Mucosa of gallbladder (tissue), 1 donor: ENCODE measurements around the gene C5orf24. TPM values are rescaled to one million over a fixed set of nuclear protein-coding genes. Genes with fewer than 3 reads are reported as not detected.
"Not testable (repeated sequence)": the region's sequence is repeated elsewhere in the genome, so short reads cannot be mapped to it uniquely, and the experiment has no call there.

ENCODE experiments used
- DNase-seq: peaks from one replicate; pipeline ENCODE4 v3.0.0-alpha.2; 2020; ENCODE audit warnings: low spot score
- total RNA-seq: library from RNA; stranded (reverse); gene quantifications from one replicate; pipeline ENCODE4 v1.2.1, GENCODE V29; 2021
- donor health status: DM: no; HTN: no; CAD: no.

The C5orf24 gene
- total RNA-seq, 1 donor from 2014 or later: 45.1 TPM

GRCh38 chr5:134857401-134857800 is 11.6 kb downstream of the C5orf24 start:
- no peak for DNase-seq

DNA sequence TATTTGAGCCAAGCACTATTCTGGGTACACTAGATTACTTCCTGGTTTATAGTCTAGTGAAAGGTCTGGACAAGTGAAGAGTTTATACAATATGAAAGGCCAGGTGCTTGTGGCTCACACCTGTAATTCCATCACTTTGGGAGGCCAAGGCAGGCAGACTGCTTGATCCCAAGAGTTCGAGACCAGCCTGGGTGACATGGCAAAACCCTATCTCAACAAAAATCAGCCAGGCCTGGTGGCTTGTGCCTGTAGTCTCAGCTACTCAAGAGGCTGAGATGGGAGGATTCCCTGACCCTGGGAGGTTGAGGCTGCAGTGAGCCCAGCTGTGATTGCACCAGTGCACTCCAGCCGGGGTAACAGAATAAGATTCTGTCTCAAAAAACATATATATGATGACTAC is 18.9 kb downstream of the C5orf24 start:
- no peak for DNase-seq

DNA sequence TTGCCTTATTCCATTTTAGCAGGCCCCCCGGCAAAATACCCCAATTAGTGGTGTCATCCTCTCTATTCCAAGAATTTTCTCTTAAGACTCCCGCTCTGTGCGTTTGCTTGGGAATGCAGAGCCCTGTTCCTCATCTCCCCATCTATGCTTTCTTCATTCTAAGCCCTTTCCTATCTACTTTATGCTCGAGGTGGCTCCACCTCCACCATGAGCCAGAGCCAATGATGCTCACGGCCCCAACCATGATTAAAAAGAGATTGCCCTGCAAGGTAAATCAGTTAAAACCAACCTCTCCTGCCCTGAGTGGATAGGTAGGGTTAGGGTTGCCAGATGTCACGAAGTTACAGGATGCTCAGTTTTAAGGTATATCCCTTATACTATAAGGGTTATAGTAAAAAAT is 27.7 kb downstream of the C5orf24 start:
- DNase-seq: no peak

DNA sequence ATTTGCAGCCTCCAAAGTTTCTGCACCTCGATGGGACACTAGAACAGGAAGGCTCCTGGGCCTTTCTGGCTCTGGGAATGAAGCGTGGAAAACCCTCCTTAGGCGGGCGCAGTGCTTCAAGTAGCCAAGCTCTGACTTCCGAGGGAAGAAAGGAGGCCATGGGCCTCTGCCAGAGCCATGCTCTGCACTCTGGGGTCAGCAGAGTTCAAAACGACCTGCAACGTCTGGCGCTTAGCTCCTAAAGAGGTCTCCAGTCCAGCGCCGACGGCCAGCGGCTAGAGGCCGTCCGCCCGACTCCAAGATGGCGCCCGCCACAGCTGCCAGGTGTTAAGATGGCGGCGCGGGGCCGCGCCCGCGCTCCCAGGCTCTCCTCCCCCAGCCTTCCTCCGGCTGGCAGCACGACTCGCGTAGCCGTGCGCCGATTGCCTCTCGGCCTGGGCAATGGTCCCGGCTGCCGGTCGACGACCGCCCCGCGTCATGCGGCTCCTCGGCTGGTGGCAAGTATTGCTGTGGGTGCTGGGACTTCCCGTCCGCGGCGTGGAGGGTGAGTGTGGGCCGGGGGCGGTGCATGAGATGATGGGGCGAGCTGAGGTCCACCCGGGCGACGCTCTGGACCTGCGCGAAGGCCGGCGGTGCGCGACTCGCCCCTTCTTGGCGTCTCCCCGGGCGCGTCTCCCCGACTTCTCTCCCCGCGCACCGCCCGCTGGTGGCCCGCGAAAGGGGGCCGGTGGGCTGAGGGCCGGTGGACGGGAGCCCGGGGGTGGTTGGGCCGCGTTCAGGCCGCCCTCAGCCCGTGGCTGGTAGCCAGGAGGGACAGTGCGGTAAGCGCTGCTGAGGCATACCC is 28.4 kb downstream of the C5orf24 start, which contains the start of gene TXNDC15:
Gene TXNDC15 (plus strand): TSS at position 385 of the 844 bp plus-strand sequence. CDS start 57 bp downstream, at position 442.
- DNase-seq: peak; percentile 86

- DNase-seq: peak; percentile 59
These were observed 29.3 kb downstream of the C5orf24 start for GRCh38 chr5:134874831-134875655.

DNA sequence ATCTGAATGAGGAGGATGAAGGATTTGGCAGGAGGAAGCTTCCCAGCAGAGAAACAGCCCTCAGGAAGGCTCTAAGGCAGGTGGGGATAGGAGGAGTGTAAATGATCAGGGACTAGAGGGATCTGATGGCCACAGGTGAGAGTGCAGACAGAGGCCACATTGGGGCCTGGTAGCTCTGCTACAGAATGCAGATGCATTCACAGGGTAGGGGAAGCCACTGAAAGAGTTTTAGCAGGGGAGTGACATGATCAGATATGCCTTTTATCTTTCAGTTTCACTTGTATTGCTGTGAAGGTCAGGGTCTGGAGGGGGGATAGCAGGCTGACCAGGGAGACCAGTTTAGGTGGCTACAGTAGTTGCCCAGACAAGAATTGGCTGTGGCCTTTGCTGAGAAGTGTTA is 31.4 kb downstream of the C5orf24 start:
- DNase-seq: no peak

- DNase-seq: no peak
These were observed 32.6 kb downstream of the C5orf24 start for GRCh38 chr5:134878403-134878802.

- DNase-seq: no peak
These were observed 33.7 kb downstream of the C5orf24 start for GRCh38 chr5:134879456-134879855.

- not testable (repeated sequence) for DNase-seq
These were observed 35.2 kb downstream of the C5orf24 start for GRCh38 chr5:134880937-134881336.

DNA sequence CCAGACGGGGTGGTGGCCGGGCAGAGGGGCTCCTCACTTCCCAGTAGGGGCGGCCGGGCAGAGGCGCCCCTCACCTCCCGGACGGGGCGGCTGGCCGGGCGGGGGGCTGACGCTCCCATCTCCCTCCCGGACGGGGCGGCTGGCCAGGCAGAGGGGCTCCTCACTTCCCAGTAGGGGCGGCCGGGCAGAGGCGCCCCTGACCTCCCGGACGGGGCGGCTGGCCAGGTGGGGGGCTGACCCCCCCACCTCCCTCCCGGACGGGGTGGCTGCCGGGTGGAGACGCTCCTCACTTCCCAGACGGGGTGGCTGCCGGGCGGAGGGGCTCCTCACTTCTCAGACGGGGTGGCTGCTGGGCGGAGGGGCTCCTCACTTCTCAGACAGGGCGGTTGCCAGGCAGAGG is 35.9 kb downstream of the C5orf24 start:
- not testable (repeated sequence) for DNase-seq

DNA sequence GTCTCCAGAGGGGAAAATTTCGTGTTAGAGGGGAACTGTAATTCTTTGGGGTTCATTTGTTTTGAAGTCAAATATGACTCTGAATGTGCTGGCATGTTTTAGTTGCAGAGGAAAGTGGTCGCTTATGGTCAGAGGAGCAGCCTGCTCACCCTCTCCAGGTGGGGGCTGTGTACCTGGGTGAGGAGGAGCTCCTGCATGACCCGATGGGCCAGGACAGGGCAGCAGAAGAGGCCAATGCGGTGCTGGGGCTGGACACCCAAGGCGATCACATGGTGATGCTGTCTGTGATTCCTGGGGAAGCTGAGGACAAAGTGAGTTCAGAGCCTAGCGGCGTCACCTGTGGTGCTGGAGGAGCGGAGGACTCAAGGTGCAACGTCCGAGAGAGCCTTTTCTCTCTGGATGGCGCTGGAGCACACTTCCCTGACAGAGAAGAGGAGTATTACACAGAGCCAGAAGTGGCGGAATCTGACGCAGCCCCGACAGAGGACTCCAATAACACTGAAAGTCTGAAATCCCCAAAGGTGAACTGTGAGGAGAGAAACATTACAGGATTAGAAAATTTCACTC is 41.9 kb downstream of the C5orf24 start:
- DNase-seq: no peak

DNA sequence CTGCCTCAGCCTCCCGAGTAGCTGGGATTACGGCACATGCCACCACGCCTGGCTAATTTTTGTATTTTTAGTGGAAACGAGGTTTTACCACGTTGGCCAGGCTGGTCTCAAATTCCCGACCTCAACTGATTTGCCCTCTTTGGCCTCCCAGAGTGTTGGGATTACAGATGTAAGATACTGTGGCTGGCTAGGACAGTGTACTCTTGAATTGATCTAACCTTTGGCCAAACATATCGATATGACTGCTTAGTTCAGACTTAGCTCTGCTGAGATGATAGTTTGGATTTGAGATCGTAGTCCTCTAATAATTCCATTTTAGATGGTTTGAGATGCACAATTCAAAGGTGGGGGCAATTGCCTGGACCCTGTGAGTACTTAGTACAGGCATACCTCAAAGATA is 43.6 kb downstream of the C5orf24 start:
- DNase-seq: no peak

DNA sequence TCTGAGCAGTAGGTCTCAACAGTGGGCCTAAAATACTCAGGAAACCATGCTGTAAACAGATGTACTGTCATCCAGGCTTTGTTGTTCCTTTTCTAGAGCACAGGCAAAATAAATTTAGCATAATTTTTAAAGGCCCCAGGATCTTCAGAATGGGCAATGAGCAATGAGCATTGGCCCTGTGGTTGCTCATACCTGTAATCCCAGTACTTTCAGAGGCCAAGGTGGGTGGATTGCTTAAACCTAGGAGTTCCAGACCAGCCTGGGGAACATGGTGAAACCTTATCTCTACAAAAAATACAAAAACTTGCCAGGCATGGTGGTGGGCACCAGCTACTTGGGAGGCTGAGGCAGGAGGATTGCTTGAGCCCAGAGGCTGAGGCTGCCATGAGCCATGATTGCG is 45.7 kb downstream of the C5orf24 start:
- no peak for DNase-seq

DNA sequence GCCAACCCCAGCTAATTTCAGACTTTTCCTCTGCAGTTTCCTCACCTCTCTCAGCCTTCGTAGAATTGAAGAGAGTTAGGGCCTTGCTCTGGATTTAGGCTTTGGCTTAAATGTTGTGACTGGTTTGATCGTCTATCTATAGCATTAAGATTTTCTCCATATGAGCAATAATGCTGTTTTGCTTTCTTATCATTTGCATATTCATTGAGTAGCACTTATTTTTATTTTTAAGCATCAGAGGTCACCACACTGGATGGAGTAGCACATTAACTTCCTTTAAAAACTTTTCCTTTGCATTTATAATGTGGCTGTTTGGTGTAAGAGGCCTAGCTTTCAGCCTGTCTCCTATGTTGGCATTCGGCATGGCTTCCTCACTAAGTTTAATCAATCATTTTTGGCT is 46.5 kb downstream of the C5orf24 start:
- no peak for DNase-seq

GRCh38 chr5:134892926-134893325 is 47.2 kb downstream of the C5orf24 start:
- no peak for DNase-seq

GRCh38 chr5:134893748-134894505 is 48.2 kb downstream of the C5orf24 start:
- DNase-seq: no peak

DNA sequence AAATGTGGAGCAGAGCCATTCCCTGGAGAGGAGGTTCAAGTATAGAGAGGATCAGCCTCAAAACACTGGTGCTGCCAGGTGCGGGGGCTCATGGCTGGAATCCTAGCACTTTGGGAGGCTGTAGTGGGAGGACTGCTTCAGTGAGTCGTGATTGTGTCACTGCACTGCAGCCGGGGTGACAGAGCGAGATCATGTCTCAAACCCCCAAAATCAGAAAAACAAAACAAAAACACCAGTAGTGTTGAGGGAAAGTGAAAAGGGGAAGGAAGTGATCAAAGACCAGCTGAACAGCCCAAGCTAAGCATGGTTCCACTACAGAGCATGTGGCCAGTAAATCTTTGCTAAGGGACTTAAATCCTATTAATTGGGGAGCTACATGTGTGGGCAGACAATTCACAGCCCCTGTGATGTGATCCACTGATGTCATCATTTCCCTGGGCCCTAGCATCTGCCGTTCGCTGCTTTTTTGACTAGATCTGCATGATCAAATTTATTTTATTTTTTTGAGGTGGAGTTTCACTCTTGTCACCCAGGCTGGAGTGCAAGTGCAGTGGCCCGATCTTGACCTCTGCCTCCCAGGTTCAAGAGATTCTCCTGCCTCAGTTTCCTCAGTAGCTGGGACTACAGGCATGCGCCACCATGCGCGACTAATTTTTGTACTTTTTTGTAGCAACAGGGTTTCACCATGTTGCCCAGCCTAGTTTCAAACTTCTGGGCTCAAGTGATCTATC is 56.5 kb downstream of the C5orf24 start:
- DNase-seq: no peak

GRCh38 chr5:134904610-134905245 is 59.0 kb downstream of the C5orf24 start, which contains the start of gene PCBD2:
Gene PCBD2, plus strand, starts transcription at chr5:134905131. Its CDS starts 9 bp downstream, at chr5:134905140.
- DNase-seq: peak; percentile 92

DNA sequence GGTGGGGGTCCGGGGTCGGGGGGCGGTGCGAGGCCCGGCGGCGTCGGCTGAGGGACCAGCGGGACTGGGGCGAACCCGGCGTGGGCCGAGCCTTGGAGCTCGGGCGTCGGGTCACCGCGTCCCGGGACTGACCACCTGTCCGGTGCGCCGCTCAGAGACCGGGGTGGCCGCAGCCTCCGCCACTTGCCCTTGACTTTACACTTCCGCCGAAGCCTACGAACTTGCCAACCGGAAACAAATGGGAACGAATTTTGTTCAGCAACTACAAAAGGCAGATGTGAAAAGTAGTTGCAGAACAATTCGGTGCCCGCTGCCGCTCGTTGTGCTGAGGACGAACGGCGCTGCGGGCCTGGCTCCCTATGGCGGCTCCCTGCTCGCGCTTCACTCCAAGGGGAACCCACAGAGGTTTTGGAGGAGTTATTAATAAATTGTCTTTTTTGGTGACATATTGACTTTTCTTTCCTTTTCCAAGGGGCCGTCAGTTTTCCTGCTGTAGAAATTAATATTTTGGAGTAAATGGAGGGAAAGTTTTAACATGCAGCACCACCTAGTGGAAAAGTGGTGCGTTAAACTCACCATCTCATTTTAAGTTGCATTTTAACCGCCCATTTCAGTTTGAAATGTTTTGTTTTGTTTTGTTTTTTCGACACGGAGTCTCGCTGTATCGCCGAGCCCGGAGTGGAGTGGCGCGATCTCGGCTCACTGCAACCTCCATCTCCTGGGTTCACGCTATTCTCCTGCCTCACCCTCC is 59.7 kb downstream of the C5orf24 start:
- DNase-seq: peak; percentile 61

DNA sequence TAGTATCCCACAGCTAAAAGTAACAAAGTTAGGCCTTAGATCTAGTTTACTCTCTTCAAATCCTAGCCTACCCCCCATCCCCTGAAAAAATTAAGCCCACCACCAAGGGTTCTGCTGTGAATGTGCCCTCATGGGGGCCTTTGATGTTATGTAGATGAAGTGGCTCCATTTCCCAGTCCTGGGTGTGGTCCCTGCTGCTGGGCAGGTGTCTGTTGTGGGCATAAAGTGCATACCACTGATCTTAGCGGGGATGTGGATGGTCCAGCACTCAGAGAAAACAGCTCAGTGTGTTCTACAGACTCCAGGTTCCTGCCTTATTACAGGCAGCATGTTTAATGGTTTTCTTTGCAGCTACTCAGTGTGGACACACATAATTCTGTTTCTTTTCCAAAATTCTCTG is 61.0 kb downstream of the C5orf24 start:
- no peak for DNase-seq
